ENCODE data around the gene CHIT1. TPM values are rescaled to one million over a fixed set of nuclear protein-coding genes. Genes with fewer than 3 reads are reported as not detected.

The CHIT1 gene
- total and polyA plus RNA-seq, 2 of the 13 experiments (the other 11 are each of a cell fraction or from before 2014, with no cell fraction given), result not detected

GRCh38 chr1:203268901-203269653 lies 39.6 kb upstream of the CHIT1 start:
- ATAC-seq (peak; percentile 31), DNase-seq (ENCODE audit: low spot score) (peak; percentile 67), FAIRE-seq (peak; percentile 81)
- Histone ChIP-seq H3K9ac (ENCODE audit: insufficient read depth, low read depth, low read length) (no peak overlapping the region), H2AFZ (ENCODE audit: low read length) (no peak overlapping the region), H4K20me1 (ENCODE audit: insufficient read depth, low read length) (0 out of 2 replicates have a peak, but pooled peaks cover 2% of the 10 kb centered on the region), H3K4me3 (replicated peaks in 1 of 3; ENCODE audit: insufficient read depth in 1 of 3, low read depth in 2 of 3, low read length in 3 of 3) (no peak overlapping the region), H3K4me1 (ENCODE audit: insufficient read depth, low read length) (peaks cover 13% of the 10 kb centered on the region; the same call in 1 of the 2 replicates), H3K79me2 (ENCODE audit: insufficient read depth, low read length) (no peaks in the 10 kb centered on the region), H3K27me3 (ENCODE audit: control insufficient read depth in 1 of 2, insufficient read depth in 2 of 2, low read length in 2 of 2) (peaks cover 1 to 7% of the 10 kb centered on the region in 2 experiments; a peak in 3 of 5 replicates), H3K36me3 (replicated peaks in 1 of 2; ENCODE audit: control insufficient read depth in 1 of 2, insufficient read depth in 2 of 2, low read length in 2 of 2) (no peaks in the 10 kb centered on the region), H3K9me3 (ENCODE audit: low read length) (no peaks in the 10 kb centered on the region), H3K27ac (ENCODE audit: extremely low read length, insufficient read depth, low read length) (no peak overlapping the region), H3K4me2 (ENCODE audit: low read depth, low read length) (no peak overlapping the region)
- ChIA-PET POLR2A (interaction anchor here (0.9 to 1.0 kb wide), 2 partner anchors 36 to 38 kb away, joined by 3 to 4 read pairs; partner anchors contain the start of gene BTG2), CTCF (ENCODE audit: low intra/inter-chr PET ratio, low total read pairs) (interaction anchor here (1.0 to 1.4 kb wide), 3 partner anchors 71 to 152 kb away, joined by 3 to 9 read pairs (median 4); no protein-coding TSS in a partner anchor)
- no TSS peak for BruUV-seq (replicated peaks)
- WGBS (ENCODE audit: low lambda C conversion rate), result 0% methylated on average over 4 of the region's 5 CpGs
- in situ Hi-C loops (cut with HindIII; ENCODE audit: extremely low pct_ligation_motif_present, low pct_unique_long_range_greater_than_20kb) (no loop called here), intact Hi-C loops (cut with micrococcal nuclease; ENCODE audit: unreplicated experiment) (loop anchor here (2.0 kb wide), 2 partner anchors 150 to 230 kb away; no protein-coding TSS in a partner anchor)
- TF ChIP-seq HNRNPH1 (optimal IDR thresholded peaks at IDR 0.05; ENCODE audit: low read depth, low read length), result no peak
- no peak for TF ChIP-seq ZNF234 (CRISPR knock-in tag; conservative IDR thresholded peaks at IDR 0.05)
- TF ChIP-seq LCORL (IDR thresholded peaks at IDR 0.05), result no peak
- TF ChIP-seq LCORL (CRISPR knock-in tag; IDR thresholded peaks at IDR 0.05), result no peak
- TF ChIP-seq RAD51 (IDR thresholded peaks at IDR 0.05; ENCODE audit: borderline replicate concordance), result no peak
- no peak for TF ChIP-seq SOX5 (CRISPR knock-in tag; IDR thresholded peaks at IDR 0.05; ENCODE audit: borderline replicate concordance)
- TF ChIP-seq ZNF563 (CRISPR knock-in tag; IDR thresholded peaks at IDR 0.05), result no peak
- no peak for TF ChIP-seq MED8 (CRISPR knock-in tag; IDR thresholded peaks at IDR 0.05; ENCODE audit: insufficient replicate concordance)
- no peak for TF ChIP-seq ZNF407 (CRISPR knock-in tag; IDR thresholded peaks at IDR 0.05; ENCODE audit: not compliant biosample characterization)
- no peak for TF ChIP-seq CREB1 (IDR thresholded peaks at IDR 0.05)
- TF ChIP-seq CREB1 (CRISPR knock-in tag; IDR thresholded peaks at IDR 0.05), result no peak
- no peak for TF ChIP-seq TARDBP (CRISPR knock-in tag; IDR thresholded peaks at IDR 0.05)
- no peak for TF ChIP-seq WIZ (CRISPR knock-in tag; IDR thresholded peaks at IDR 0.05)
- no peak for TF ChIP-seq ZNF724P (CRISPR knock-in tag; IDR thresholded peaks at IDR 0.05; ENCODE audit: borderline replicate concordance)
- TF ChIP-seq E2F5 (CRISPR knock-in tag; conservative IDR thresholded peaks at IDR 0.05), result no peak
- TF ChIP-seq SALL2 (CRISPR knock-in tag; IDR thresholded peaks at IDR 0.05), result no peak

All from HepG2 (cell line).